Left lung (tissue), 10 donors: ENCODE results near the gene ZCCHC24. TPM values are rescaled to one million over a fixed set of nuclear protein-coding genes. Genes with fewer than 3 reads are reported as not detected.

ENCODE experiments used
- ATAC-seq: fragments of 200-7000 bp; cut with Tn5 transposase; one replicate; pipeline ENCODE4 v1.9.1; 2020; ENCODE audit warnings: moderate library complexity
- DNase-seq, 4 donors: peaks; one replicate each; pipeline ENCODE4 v3.0.0-alpha.2; 2013 to 2020
- H3K27ac ChIP-seq, 2 donors: fragments of 200-600 bp; sonication (generic) in 1 of 2; one replicate each; pipeline versions ENCODE4 v1.5.0 to v1.8.0; 2020 to 2021
- H3K27me3 ChIP-seq, 2 donors: fragments of 200-600 bp; sonication (generic) in 1 of 2; one replicate each; pipeline versions ENCODE4 v1.5.0 to v1.8.0; 2020 to 2021
- H3K36me3 ChIP-seq, 2 donors: fragments of 200-600 bp; sonication (generic) in 1 of 2; one replicate each; pipeline versions ENCODE4 v1.5.0 to v1.8.0; 2020 to 2021
- H3K4me1 ChIP-seq, 2 donors: fragments of 200-600 bp; one replicate each; pipeline ENCODE4 v1.8.0; 2021
- H3K4me3 ChIP-seq, 2 donors: fragments of 200-600 bp; sonication (generic) in 1 of 2; one replicate each; pipeline versions ENCODE4 v1.5.0 to v1.8.0; 2020 to 2021; ENCODE audit warnings: mild to moderate bottlenecking in 1 of 2
- H3K9me3 ChIP-seq, 2 donors: fragments of 200-600 bp; sonication (generic) in 1 of 2; one replicate each; pipeline versions ENCODE4 v1.5.0 to v1.8.0; 2020 to 2021
- CTCF ChIP-seq, 2 donors: fragments of 200-600 bp; sonication (generic) in 1 of 2; IDR thresholded peaks; one replicate each; pipeline versions ENCODE4 v1.5.0 to v1.8.0; 2021; ENCODE audit warnings: antibody characterized with exemption in 2 of 2
- intact Hi-C, 2 donors: fragments of 100-400 bp; cut with DNase I; formaldehyde crosslinking; loops; one replicate each; pipeline versions ENCODE4 v1.11.2 to v1.14.2; 2022
- polyA plus RNA-seq, 6 donors: library from polyadenylated mRNA; unstranded; fragments of 120-200 nt; gene quantifications; one replicate each; pipeline ENCODE4 v1.2.1, GENCODE V29; 2013; ENCODE audit not compliant: insufficient read length in 6 of 6
- total RNA-seq, 2 donors: library from RNA; stranded (reverse); fragmentation: NEBNext Ultra II Directional; extraction: Animal tissue kit (Norgen Biotek cat#: 25700); gene quantifications; one replicate each; pipeline ENCODE4 v1.2.1, GENCODE V29; 2021
- donor health status: DM: no; HTN: yes; CAD: no.
- donor health status: DM: no; HTN: no; CAD: no.

The ZCCHC24 gene
- total and polyA plus RNA-seq, 8 donors = 28.9 to 48.3 (median 37.1) TPM

GRCh38 chr10:79378383-79378646 is 67.1 kb downstream of the ZCCHC24 start:
- TF ChIP-seq CTCF (IDR thresholded peaks at IDR 0.05) = no peak
- ATAC-seq = no peak
- H3K36me3 ChIP-seq = no peaks in the 10 kb centered on the region
- no peak overlapping the region for H3K4me3 ChIP-seq
- no peak overlapping the region for H3K27ac ChIP-seq
- DNase-seq = no peak
- intact Hi-C loops = loop anchor here in 1 of 2 donors (5.0 kb wide), 1 partner anchor 89 kb away; no protein-coding TSS in a partner anchor
- peaks cover 10 to 14% of the 10 kb centered on the region in 2 donors for H3K4me1 ChIP-seq
- no peaks in the 10 kb centered on the region for H3K27me3 ChIP-seq
- H3K9me3 ChIP-seq = no peaks in the 10 kb centered on the region

GRCh38 chr10:79377557-79378382 is 67.7 kb downstream of the ZCCHC24 start:
- H3K4me1 ChIP-seq = peaks cover 10 to 14% of the 10 kb centered on the region in 2 donors
- no peaks in the 10 kb centered on the region for H3K36me3 ChIP-seq
- intact Hi-C loops = loop anchor here in 1 of 2 donors (5.0 kb wide), 1 partner anchor 90 kb away; no protein-coding TSS in a partner anchor
- ATAC-seq (no peak), DNase-seq (no peak)
- H3K4me3 ChIP-seq = no peak overlapping the region
- no peak for TF ChIP-seq CTCF (IDR thresholded peaks at IDR 0.05)
- H3K9me3 ChIP-seq = no peaks in the 10 kb centered on the region
- no peak overlapping the region for H3K27ac ChIP-seq
- H3K27me3 ChIP-seq = no peaks in the 10 kb centered on the region

DNA sequence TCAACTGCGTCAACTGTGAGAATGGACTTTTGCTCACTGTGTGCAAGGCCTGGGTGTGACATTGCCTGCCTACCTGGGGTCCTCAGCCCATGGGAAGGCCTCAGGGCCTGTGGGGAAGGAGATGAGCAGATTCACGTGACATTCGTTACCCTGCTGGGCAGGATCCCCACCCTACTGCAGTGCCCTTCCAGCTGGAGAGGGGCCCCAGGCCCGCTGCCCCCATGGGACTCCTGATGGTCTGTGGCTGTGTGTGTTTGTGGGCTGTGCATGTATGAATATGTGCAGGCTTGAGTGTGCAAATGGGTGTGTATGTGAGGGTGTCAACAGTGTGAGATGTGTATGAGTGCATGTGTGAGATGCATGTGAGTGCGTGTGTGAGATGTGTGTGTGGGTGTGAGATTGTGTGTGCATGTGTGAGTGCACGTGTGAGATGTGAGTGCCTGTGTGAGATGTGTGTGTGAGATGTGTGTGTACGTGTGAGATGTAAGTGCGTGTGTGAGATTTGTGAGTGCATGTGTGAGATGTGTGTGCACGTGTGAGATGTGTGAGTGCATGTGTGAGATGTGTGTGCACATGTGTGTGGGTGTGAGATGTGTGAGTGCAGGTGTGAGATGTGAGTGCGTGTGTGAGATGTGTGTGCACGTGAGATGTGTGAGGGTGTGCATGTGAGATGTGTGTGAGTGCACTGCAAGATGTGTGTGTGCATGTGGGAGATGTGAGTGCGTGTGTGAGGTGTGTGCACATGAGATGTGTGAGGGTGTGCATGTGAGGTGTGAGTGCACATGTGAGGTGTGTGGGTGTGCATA is 68.5 kb downstream of the ZCCHC24 start:
- Histone ChIP-seq H3K27ac (no peak overlapping the region), H3K4me1 (peaks cover 10 to 14% of the 10 kb centered on the region in 2 donors), H3K9me3 (no peaks in the 10 kb centered on the region), H3K4me3 (no peak overlapping the region), H3K27me3 (no peaks in the 10 kb centered on the region), H3K36me3 (no peaks in the 10 kb centered on the region)
- DNase-seq (no peak), ATAC-seq (no peak)
- no peak for TF ChIP-seq CTCF (IDR thresholded peaks at IDR 0.05)
- intact Hi-C loops = loop anchor here in 1 of 2 donors (5.0 kb wide), 1 partner anchor 90 kb away; no protein-coding TSS in a partner anchor

DNA sequence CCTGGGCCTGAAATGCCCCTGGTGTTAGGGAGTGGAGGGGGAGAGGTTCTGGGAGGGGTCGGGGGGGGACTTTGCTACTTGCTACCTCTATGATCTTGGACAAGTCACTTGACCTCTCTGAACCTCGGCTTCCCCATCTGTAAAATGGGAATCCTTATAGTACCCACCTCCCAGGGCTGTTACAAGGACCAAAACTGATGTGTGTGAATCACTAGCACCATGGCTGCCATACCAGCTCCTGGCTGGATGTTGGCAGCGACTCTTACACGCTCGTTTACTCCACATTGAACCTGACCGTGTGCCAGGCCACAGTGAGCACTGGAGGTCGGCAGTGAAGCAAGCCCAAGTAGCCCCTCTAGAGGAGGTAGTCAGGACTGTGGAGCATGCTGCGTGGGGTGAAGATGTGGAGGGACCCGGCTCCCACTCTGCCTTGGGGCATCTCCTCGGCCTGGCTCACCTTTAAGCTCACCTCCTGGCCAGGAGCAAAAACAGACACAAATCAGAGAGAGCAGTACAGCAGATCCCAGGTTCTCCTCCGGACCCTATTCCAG is 69.3 kb downstream of the ZCCHC24 start:
- no peak overlapping the region for H3K27ac ChIP-seq
- H3K36me3 ChIP-seq = no peaks in the 10 kb centered on the region
- no peaks in the 10 kb centered on the region for H3K27me3 ChIP-seq
- peaks cover 0 to 3% of the 10 kb centered on the region in 2 donors for H3K9me3 ChIP-seq
- DNase-seq (no peak), ATAC-seq (no peak)
- TF ChIP-seq CTCF (IDR thresholded peaks at IDR 0.05) = no peak
- intact Hi-C loops = loop anchor here in 1 of 2 donors (5.0 kb wide), 1 partner anchor 91 kb away; no protein-coding TSS in a partner anchor
- H3K4me3 ChIP-seq = no peak overlapping the region
- H3K4me1 ChIP-seq = peaks cover 10 to 14% of the 10 kb centered on the region in 2 donors
